HG03460 (cell line): Measurements from ENCODE around the gene MFSD6L.

Source experiments
- ATAC-seq: cut with Tn5 transposase; IDR thresholded peaks from one replicate; pipeline ENCODE4 v1.9.1; 2021; ENCODE audit not compliant: unreplicated experiment

Gene MFSD6L

GRCh38 chr17:8794636-8795035 is 4.5 kb downstream of the MFSD6L start:
- ATAC-seq, result no peak

- ATAC-seq, result no peak
These were observed 5.5 kb downstream of the MFSD6L start for GRCh38 chr17:8793649-8794048.

- no peak for ATAC-seq
These were observed 6.5 kb downstream of the MFSD6L start for GRCh38 chr17:8792646-8793045.

- ATAC-seq, result no peak
These were observed 7.3 kb downstream of the MFSD6L start for GRCh38 chr17:8791910-8792270.

GRCh38 chr17:8791248-8791909 is 7.8 kb downstream of the MFSD6L start:
- ATAC-seq, result no peak

GRCh38 chr17:8789743-8790142 is 9.4 kb downstream of the MFSD6L start:
- ATAC-seq, result no peak

GRCh38 chr17:8788998-8789397 is 10.2 kb downstream of the MFSD6L start:
- ATAC-seq, result no peak

GRCh38 chr17:8785547-8786413 is 13.4 kb downstream of the MFSD6L start:
- no peak for ATAC-seq

- ATAC-seq, result no peak
These were observed 17.0 kb downstream of the MFSD6L start for GRCh38 chr17:8782176-8782575.

GRCh38 chr17:8781776-8782175 is 17.4 kb downstream of the MFSD6L start:
- ATAC-seq, result no peak

- ATAC-seq, result no peak
These were observed 22.3 kb downstream of the MFSD6L start for GRCh38 chr17:8776881-8777280.

- ATAC-seq, result no peak
These were observed 22.9 kb downstream of the MFSD6L start for GRCh38 chr17:8776248-8776647.

- no peak for ATAC-seq
These were observed 32.4 kb downstream of the MFSD6L start for GRCh38 chr17:8766731-8767130.

- no peak for ATAC-seq
These were observed 37.2 kb downstream of the MFSD6L start for GRCh38 chr17:8762012-8762411.

- ATAC-seq, result no peak
These were observed 41.0 kb downstream of the MFSD6L start, which contains the start of gene SPDYE4 for GRCh38 chr17:8758137-8758596. TSS of gene SPDYE4 (minus strand) at chr17:8758546. CDS start at chr17:8758382, 164 bp downstream.

GRCh38 chr17:8757189-8757588 is 42.0 kb downstream of the MFSD6L start:
- ATAC-seq, result no peak

GRCh38 chr17:8755590-8756255 is 43.4 kb downstream of the MFSD6L start:
- ATAC-seq, result no peak

GRCh38 chr17:8754890-8755289 is 44.3 kb downstream of the MFSD6L start:
- ATAC-seq, result no peak

GRCh38 chr17:8753976-8754440 is 45.2 kb downstream of the MFSD6L start:
- ATAC-seq, result no peak

- ATAC-seq, result no peak
These were observed 45.8 kb downstream of the MFSD6L start for GRCh38 chr17:8753136-8753975.

- ATAC-seq, result no peak
These were observed 49.5 kb downstream of the MFSD6L start for GRCh38 chr17:8749616-8750015.
